ENCODE data around the gene PAK1. TPM values are rescaled to one million over a fixed set of nuclear protein-coding genes. Genes with fewer than 3 reads are reported as not detected.

PAK1 gene
- total RNA-seq, 2 donors from 2014 or later = 13.1 to 16.7 TPM

DNA sequence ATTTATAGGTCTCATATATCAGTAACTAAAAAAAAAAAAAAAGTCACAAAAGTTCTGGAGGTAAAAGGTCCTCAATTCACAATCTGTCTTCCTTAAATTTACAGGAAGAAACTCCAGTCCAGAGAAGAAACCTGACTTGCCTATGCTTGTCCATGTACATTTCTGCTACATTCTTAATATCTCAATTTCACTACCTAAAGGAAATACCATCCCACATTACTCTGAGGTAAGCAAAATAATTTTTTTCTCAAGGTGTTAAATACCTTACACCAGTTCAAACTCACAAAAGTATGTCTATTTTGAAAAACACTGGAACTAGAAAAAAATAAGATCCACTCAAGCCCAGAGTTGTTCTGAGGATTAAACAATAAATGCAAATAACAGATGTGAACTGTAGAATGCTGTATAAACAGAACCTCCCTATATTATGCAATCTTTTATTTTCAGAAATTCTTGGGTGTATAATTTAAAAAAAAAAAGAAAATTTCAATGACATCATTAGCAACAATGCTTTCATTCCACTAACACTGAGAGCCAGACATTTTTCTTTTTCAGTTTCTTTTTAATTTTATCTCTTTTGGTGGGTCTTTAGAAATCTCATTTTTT, 122.5 kb downstream of the PAK1 start:
- H3K27ac Mint-ChIP-seq = no peak overlapping the region
- no peak for ATAC-seq

DNA sequence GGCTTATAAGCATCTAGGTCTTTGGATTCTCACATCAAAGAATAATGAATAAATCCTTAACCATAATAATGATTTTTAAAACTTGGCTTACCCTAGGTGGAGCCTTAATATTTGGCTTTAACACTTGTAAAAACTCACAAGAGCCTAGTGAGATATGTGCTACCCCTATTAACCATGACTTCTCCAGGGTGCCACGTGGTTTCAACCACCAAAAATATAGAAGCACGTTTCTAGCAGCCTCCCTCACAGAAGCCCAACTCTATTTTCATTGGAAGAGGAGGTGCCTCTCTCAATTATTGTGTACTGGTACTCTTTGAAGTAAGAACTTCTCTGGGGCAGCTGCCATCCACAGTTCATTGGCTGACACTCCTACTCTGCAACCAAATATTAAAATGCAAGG, 125.9 kb downstream of the PAK1 start:
- H3K4me3 Mint-ChIP-seq = no peak overlapping the region

More for the DNA sequence above, 122.5 kb downstream of the PAK1 start:
- H3K4me3 Mint-ChIP-seq = no peak overlapping the region
- peaks cover 2% of the 10 kb centered on the region for H3K4me1 Mint-ChIP-seq
- peaks cover 8% of the 10 kb centered on the region for H3K36me3 Mint-ChIP-seq (ENCODE audit: low read depth)
- DNase-seq = no peak
- H3K9me3 ChIP-seq (ENCODE audit: control insufficient read depth, low read length, poor library complexity, severe bottlenecking) = no peaks in the 10 kb centered on the region
- no peaks in the 10 kb centered on the region for H3K27me3 Mint-ChIP-seq

DNA sequence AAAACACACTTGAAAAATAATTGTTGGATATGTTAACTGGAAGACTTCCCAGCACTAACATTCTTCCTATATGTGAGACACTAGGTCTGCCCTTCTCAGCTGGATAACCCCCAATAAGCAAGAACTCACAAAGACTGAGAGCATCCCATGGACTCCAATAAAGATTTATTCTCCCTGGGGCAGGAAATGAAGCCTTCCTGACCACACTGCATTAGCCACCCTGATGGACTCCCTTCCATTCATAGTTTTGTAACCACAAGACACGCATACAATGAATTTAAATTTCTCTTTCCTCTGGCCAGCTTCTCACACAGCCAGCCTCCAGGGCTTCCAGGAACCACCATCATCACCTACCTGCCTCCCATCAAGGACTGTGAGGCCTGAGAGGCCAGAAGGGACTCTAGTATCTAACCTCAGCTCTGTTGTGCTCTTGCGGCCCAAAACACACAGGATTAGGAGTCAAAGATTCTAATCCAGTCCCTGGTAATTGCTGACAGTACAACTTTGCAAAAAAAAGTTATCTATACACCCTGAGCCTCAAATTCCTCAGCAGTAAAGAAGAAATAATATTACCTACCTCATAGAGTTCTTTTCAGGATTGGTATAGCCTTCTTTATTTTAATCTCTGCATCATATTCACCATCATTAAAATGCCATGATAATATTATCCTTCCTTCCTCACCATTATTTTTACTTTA, 126.8 kb downstream of the PAK1 start:
- H3K9me3 ChIP-seq (ENCODE audit: control insufficient read depth, low read length, poor library complexity, severe bottlenecking) = no peaks in the 10 kb centered on the region
- H3K36me3 Mint-ChIP-seq (ENCODE audit: low read depth) = peaks cover 14% of the 10 kb centered on the region
- no peak overlapping the region for H3K4me3 Mint-ChIP-seq
- ATAC-seq (no peak), DNase-seq (no peak)
- H3K27me3 Mint-ChIP-seq = no peaks in the 10 kb centered on the region
- peaks cover 2% of the 10 kb centered on the region for H3K4me1 Mint-ChIP-seq
- H3K27ac Mint-ChIP-seq = no peak overlapping the region

More for the DNA sequence above, 125.9 kb downstream of the PAK1 start:
- ATAC-seq (no peak), DNase-seq (no peak)
- H3K9me3 ChIP-seq (ENCODE audit: control insufficient read depth, low read length, poor library complexity, severe bottlenecking) = no peaks in the 10 kb centered on the region
- no peaks in the 10 kb centered on the region for H3K27me3 Mint-ChIP-seq
- peaks cover 14% of the 10 kb centered on the region for H3K36me3 Mint-ChIP-seq (ENCODE audit: low read depth)
- no peak overlapping the region for H3K27ac Mint-ChIP-seq
- peaks cover 2% of the 10 kb centered on the region for H3K4me1 Mint-ChIP-seq

DNA sequence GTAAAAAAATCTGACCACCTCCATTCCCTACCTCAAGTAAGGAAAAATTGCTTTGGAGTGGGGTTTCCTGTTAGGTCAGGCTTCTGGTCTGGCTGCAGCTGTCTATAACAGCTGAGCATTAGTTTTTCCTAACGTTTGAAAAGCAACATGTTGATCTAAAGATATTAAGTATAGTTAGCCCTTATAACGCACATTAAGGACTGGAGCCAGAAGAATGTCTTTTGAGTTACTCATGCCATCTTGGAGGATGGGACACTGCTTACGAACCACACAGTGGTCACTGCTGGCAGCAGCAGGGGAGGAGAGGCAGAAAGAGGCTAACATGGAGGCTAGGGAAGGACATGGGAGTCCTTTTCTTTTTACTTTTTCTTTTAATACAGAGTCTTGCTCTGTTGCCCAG, 128.3 kb downstream of the PAK1 start:
- peaks cover 16% of the 10 kb centered on the region for H3K36me3 Mint-ChIP-seq (ENCODE audit: low read depth)
- no peak for DNase-seq
- peaks cover 2% of the 10 kb centered on the region for H3K4me1 Mint-ChIP-seq
- H3K4me3 Mint-ChIP-seq = no peak overlapping the region
- H3K9me3 ChIP-seq (ENCODE audit: control insufficient read depth, low read length, poor library complexity, severe bottlenecking) = no peaks in the 10 kb centered on the region
- H3K27ac Mint-ChIP-seq = no peak overlapping the region
- no peaks in the 10 kb centered on the region for H3K27me3 Mint-ChIP-seq
- no peak for ATAC-seq

DNA sequence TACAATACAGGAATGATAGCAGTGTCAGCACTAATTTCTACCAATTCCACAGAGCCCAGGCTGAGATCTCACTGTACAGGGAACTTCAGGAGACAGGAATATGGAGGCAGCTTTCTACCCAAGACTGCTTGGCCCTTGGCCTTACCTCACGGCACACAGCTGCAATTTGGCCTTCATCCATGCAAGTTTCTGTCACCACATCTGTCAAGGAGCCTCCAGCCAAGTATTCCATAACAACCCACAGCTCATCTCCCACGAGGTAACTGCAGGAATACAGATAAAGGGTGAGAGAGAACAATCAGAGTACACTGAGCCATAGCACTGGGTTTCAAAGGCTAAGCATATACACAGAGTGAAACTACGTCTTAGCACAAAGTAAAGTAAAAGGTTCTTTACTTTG, 133.4 kb downstream of the PAK1 start:
- peaks cover 8% of the 10 kb centered on the region for H3K36me3 Mint-ChIP-seq (ENCODE audit: low read depth)
- no peak overlapping the region for H3K4me3 Mint-ChIP-seq
- no peaks in the 10 kb centered on the region for H3K9me3 ChIP-seq (ENCODE audit: control insufficient read depth, low read length, poor library complexity, severe bottlenecking)
- no peaks in the 10 kb centered on the region for H3K4me1 Mint-ChIP-seq
- no peaks in the 10 kb centered on the region for H3K27me3 Mint-ChIP-seq
- DNase-seq = no peak
- no peak overlapping the region for H3K27ac Mint-ChIP-seq
- ATAC-seq = no peak

DNA sequence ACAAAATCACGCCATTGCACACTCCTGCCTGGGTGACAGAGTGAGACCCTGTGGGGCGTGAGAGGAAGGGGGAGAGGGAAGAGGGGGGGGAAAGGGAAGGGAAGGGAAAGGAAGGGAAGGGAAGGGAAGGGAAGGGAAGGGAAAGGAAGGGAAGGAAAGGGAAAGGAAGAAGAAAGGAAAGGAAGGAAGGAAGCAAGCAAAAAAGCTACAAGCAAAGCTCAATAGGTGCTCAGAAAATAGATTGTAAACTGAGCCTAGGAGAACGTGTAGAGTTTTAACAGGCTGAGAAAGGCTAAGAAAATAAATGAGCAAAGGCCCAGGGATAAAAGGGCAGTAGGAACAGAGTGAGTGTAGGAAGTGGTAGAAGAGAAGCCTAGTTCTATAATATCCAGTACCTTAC, 141.6 kb downstream of the PAK1 start:
- H3K9me3 ChIP-seq (ENCODE audit: control insufficient read depth, low read length, poor library complexity, severe bottlenecking) = no peaks in the 10 kb centered on the region
- H3K4me3 Mint-ChIP-seq = no peak overlapping the region
- no peak for ATAC-seq
- no peaks in the 10 kb centered on the region for H3K4me1 Mint-ChIP-seq
- peaks cover 2% of the 10 kb centered on the region for H3K36me3 Mint-ChIP-seq (ENCODE audit: low read depth)
- no peaks in the 10 kb centered on the region for H3K27me3 Mint-ChIP-seq
- H3K27ac Mint-ChIP-seq = no peak overlapping the region
- no peak for DNase-seq

DNA sequence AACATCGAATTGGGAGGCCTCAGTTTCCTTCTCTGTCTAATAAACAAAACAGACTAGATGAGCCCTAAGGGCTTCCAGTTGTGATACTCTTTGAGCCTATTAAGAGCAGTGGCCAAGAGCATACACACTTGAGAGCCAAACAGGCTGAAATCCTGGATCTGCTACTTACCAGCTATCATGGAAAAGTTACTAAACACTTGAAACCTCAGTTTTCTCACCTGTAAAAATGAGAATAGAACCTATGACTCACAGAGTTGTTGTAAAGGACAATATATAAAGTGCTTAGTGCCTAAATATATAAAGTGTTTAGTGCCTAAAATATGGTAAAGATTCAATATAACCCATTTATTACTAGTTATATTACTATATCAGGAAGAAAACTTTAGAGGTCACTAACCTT, 148.7 kb downstream of the PAK1 start:
- Mint-ChIP-seq H3K36me3 (ENCODE audit: low read depth) (peaks cover 2% of the 10 kb centered on the region), H3K27ac (no peak overlapping the region), H3K27me3 (no peaks in the 10 kb centered on the region), H3K4me3 (no peak overlapping the region), H3K4me1 (no peaks in the 10 kb centered on the region)
- H3K9me3 ChIP-seq (ENCODE audit: control insufficient read depth, low read length, poor library complexity, severe bottlenecking) = no peaks in the 10 kb centered on the region
- no peak for ATAC-seq
- DNase-seq = no peak

DNA sequence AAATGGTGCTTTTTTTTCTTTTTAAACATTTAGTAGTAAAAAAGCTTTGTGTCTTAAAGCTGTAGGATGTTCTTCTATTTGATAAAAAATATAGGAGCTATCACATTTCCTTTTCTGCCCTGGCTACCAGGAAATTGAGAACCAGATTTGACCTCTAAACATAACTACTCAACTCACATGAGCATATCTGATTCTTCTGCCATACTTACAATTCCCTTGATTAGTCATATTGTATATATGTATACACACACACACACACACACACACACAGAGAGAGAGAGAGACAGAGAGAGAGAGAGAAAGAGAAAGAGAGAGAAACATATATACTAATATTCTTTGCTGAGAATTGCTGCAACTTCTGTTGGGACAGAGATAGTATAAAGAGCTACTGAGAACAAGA, 149.4 kb downstream of the PAK1 start:
- no peaks in the 10 kb centered on the region for H3K9me3 ChIP-seq (ENCODE audit: control insufficient read depth, low read length, poor library complexity, severe bottlenecking)
- ATAC-seq (no peak), DNase-seq (no peak)
- H3K4me3 Mint-ChIP-seq = no peak overlapping the region
- H3K27ac Mint-ChIP-seq = no peak overlapping the region
- no peaks in the 10 kb centered on the region for H3K27me3 Mint-ChIP-seq
- peaks cover 2% of the 10 kb centered on the region for H3K36me3 Mint-ChIP-seq (ENCODE audit: low read depth)
- H3K4me1 Mint-ChIP-seq = peaks cover 2% of the 10 kb centered on the region

DNA sequence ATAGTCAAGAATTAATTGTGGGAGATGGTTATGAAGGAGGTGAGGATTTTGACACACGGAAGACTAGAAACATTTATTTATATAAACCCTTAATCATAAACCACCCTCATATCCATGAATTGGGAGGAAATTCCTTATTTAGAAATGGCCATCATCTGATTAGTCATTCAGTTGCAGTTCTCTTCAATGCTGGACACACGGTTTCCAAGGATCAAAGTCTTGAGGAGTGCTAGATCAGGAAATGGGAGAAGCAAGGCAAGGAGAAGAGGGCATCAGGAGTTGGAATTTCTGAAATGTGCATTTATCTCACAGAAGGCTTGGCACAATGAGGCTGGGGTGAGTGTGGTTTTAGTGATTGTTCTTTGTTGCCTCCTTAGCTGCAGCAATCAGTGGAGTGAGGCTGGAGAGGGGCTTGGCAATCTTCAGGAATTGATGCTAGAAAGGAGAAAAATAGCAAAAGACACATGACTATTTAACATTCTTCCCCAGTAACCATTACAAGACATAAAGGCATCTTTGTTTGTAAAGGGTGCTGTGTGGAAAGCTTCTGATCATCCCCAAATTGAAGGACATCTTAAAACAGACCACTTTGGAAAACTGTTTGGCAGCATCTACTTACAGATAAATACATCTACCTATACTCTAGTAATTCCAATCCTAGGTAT, 150.8 kb downstream of the PAK1 start:
- peaks cover 2% of the 10 kb centered on the region for H3K36me3 Mint-ChIP-seq (ENCODE audit: low read depth)
- no peaks in the 10 kb centered on the region for H3K9me3 ChIP-seq (ENCODE audit: control insufficient read depth, low read length, poor library complexity, severe bottlenecking)
- DNase-seq (no peak), ATAC-seq (no peak)
- H3K4me1 Mint-ChIP-seq = peaks cover 2% of the 10 kb centered on the region
- no peaks in the 10 kb centered on the region for H3K27me3 Mint-ChIP-seq
- no peak overlapping the region for H3K4me3 Mint-ChIP-seq
- no peak overlapping the region for H3K27ac Mint-ChIP-seq

DNA sequence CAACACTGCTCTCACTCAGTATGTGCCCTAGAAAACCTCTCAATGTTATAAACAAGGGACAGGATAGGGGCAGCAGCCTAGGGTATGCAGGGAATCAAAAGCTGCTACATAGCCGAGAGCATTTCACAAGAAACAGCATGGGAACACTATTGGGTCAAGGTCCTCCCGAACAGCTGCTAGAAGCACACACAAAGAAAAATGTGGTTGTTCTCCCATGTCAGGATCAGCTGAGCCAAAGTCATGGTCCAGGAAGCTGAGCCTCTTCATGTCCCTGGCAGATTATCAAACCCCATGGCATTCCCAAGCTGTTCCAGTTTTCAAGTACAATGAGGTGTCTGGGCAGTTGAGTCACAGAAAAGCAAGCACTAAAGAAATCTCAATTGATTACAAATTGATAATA, 151.4 kb downstream of the PAK1 start:
- Mint-ChIP-seq H3K27ac (no peak overlapping the region), H3K4me3 (no peak overlapping the region), H3K27me3 (no peaks in the 10 kb centered on the region), H3K4me1 (peaks cover 2% of the 10 kb centered on the region), H3K36me3 (ENCODE audit: low read depth) (peaks cover 2% of the 10 kb centered on the region)
- ATAC-seq (no peak), DNase-seq (no peak)
- no peaks in the 10 kb centered on the region for H3K9me3 ChIP-seq (ENCODE audit: control insufficient read depth, low read length, poor library complexity, severe bottlenecking)

DNA sequence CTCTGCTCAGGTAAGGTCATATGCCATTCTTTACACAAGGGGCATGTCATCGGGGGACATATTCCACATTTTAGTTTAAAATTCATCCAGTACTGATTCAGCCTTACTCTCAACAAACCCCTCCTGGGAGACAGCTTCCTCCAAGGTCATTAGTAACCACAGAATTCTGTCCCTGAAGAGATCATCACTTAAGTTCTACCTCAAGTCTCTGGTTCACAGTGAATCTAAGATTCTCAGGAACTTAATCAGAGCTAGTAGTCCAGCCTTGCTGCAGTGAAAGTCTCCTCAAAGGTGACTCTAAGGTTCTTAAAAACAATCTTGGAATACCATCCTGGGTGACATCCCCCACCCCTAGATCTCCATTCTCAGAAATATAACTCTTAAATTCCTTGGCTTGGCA, 153.5 kb downstream of the PAK1 start:
- no peak for DNase-seq
- no peaks in the 10 kb centered on the region for H3K9me3 ChIP-seq (ENCODE audit: control insufficient read depth, low read length, poor library complexity, severe bottlenecking)
- Mint-ChIP-seq H3K27ac (no peak overlapping the region), H3K36me3 (ENCODE audit: low read depth) (no peaks in the 10 kb centered on the region), H3K4me3 (no peak overlapping the region), H3K4me1 (peaks cover 2% of the 10 kb centered on the region), H3K27me3 (no peaks in the 10 kb centered on the region)
- no peak for ATAC-seq

DNA sequence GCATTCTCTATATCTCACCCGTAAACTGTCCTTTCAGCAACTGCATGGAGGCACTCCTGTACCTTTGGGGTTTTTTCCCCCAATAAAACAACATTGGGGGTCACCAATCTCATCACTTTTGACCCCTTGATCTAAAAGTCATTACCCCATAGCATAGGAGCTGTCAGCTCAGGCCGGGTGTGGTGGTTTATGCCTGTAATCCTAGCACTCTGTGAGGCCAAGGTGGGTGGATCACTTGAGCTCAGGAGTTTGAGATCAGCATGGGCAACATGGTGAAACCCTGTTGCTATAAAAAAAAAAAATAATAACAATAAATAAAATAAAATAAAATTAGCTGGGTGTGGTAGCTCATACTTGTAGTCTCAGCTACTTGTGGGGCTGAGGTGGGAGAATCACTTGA, 155.3 kb downstream of the PAK1 start:
- Mint-ChIP-seq H3K4me1 (peaks cover 2% of the 10 kb centered on the region), H3K27me3 (no peaks in the 10 kb centered on the region), H3K27ac (no peak overlapping the region), H3K4me3 (no peak overlapping the region), H3K36me3 (ENCODE audit: low read depth) (no peaks in the 10 kb centered on the region)
- no peak for DNase-seq
- ATAC-seq = no peak
- no peaks in the 10 kb centered on the region for H3K9me3 ChIP-seq (ENCODE audit: control insufficient read depth, low read length, poor library complexity, severe bottlenecking)

DNA sequence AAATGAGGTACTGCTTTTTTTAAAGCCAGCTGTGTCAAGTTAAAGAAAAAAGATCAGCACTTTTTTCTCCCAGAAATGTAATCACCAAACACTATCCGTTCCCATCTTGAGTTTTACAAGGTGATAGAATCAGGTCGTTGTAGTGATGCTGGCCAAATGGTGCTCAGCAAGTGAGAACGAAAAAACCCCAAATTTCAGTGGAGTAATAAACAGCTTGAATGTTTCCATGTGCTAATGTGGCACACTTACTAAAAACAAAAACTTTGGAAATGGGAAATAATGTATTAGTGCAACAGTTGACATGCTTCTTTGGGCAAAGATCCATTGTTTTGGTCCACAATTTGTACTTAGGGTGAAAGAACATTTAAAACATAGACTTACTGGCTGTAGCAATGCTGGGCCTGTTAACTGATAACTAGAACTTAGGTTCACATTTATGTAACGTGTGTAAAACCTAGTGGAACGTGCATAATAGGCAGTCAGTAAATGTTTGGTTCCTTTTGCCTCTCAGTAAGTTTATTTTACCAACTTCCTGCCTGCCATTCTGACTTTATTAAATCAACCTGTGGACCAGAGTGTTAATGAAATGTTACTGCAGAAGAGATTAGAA, 157.1 kb downstream of the PAK1 start:
- Mint-ChIP-seq H3K36me3 (ENCODE audit: low read depth) (no peaks in the 10 kb centered on the region), H3K4me3 (no peak overlapping the region), H3K27ac (no peak overlapping the region), H3K27me3 (peaks cover 9% of the 10 kb centered on the region), H3K4me1 (peaks cover 2% of the 10 kb centered on the region)
- ATAC-seq = no peak
- no peak for DNase-seq
- H3K9me3 ChIP-seq (ENCODE audit: control insufficient read depth, low read length, poor library complexity, severe bottlenecking) = no peaks in the 10 kb centered on the region

All from T-helper 17 cell (primary cell).